ENCODE data around the gene AIP.

The AIP gene

GRCh38 chr11:67495234-67496005, 12.6 kb downstream of the AIP start:
- no peak overlapping the region for H3K27ac ChIP-seq (ENCODE audit: low read length)
- H3K27me3 ChIP-seq (ENCODE audit: insufficient read depth, low read length, poor library complexity) = no peaks in the 10 kb centered on the region
- H3K79me2 ChIP-seq (ENCODE audit: insufficient read depth, low read length) = no peaks in the 10 kb centered on the region
- DNase-seq (no peak), ATAC-seq (ENCODE audit: insufficient read depth, low read depth) (no peak)
- no peaks in the 10 kb centered on the region for H3K4me1 ChIP-seq (ENCODE audit: insufficient read depth, low read length)
- TF ChIP-seq EZH2 (IDR thresholded peaks at IDR 0.05; ENCODE audit: borderline replicate concordance, low read depth, low read length, severe bottlenecking) = no peak
- no peak for TF ChIP-seq CTCF (IDR thresholded peaks at IDR 0.05; ENCODE audit: borderline replicate concordance, extremely low read depth, low read length, poor library complexity, severe bottlenecking)
- no peak overlapping the region for H3K4me2 ChIP-seq (ENCODE audit: insufficient read depth, low read length)
- no peaks in the 10 kb centered on the region for H3K9me3 ChIP-seq (ENCODE audit: insufficient read depth, low read length, severe bottlenecking)
- peaks cover 95% of the 10 kb centered on the region for H3K36me3 ChIP-seq (ENCODE audit: insufficient read depth, low read length)
- H4K20me1 ChIP-seq (ENCODE audit: insufficient read depth, low read length) = peaks cover 15% of the 10 kb centered on the region
- no peak overlapping the region for H3K4me3 ChIP-seq (ENCODE audit: low read depth in 1 of 2, low read length in 2 of 2)
- H2AFZ ChIP-seq (ENCODE audit: low read depth, low read length) = no peak overlapping the region
- no peak overlapping the region for H3K9ac ChIP-seq (ENCODE audit: low read depth, low read length)

GRCh38 chr11:67496113-67496512, 13.3 kb downstream of the AIP start:
- no peak for ATAC-seq (ENCODE audit: insufficient read depth, low read depth)
- H3K4me3 ChIP-seq (ENCODE audit: low read depth in 1 of 2, low read length in 2 of 2) = no peak overlapping the region

GRCh38 chr11:67497656-67498291, 14.9 kb downstream of the AIP start:
- DNase-seq (no peak), ATAC-seq (ENCODE audit: insufficient read depth, low read depth) (no peak)
- Histone ChIP-seq H3K9ac (ENCODE audit: low read depth, low read length) (no peak overlapping the region), H3K36me3 (ENCODE audit: insufficient read depth, low read length) (peaks cover 92% of the 10 kb centered on the region), H4K20me1 (ENCODE audit: insufficient read depth, low read length) (peaks cover 7% of the 10 kb centered on the region; the same call in 1 of the 2 replicates), H3K9me3 (ENCODE audit: insufficient read depth, low read length, severe bottlenecking) (no peaks in the 10 kb centered on the region), H3K27me3 (ENCODE audit: insufficient read depth, low read length, poor library complexity) (no peaks in the 10 kb centered on the region), H3K79me2 (ENCODE audit: insufficient read depth, low read length) (peaks cover 7% of the 10 kb centered on the region), H3K4me1 (ENCODE audit: insufficient read depth, low read length) (no peaks in the 10 kb centered on the region), H2AFZ (ENCODE audit: low read depth, low read length) (no peak overlapping the region), H3K4me3 (ENCODE audit: low read depth in 1 of 2, low read length in 2 of 2) (no peak overlapping the region), H3K4me2 (ENCODE audit: insufficient read depth, low read length) (no peak overlapping the region), H3K27ac (ENCODE audit: low read length) (no peak overlapping the region)
- TF ChIP-seq CTCF (IDR thresholded peaks at IDR 0.05; ENCODE audit: borderline replicate concordance, extremely low read depth, low read length, poor library complexity, severe bottlenecking) (no peak), EZH2 (IDR thresholded peaks at IDR 0.05; ENCODE audit: borderline replicate concordance, low read depth, low read length, severe bottlenecking) (no peak)

More at GRCh38 chr11:67496113-67496512, 13.3 kb downstream of the AIP start:
- Histone ChIP-seq H3K36me3 (ENCODE audit: insufficient read depth, low read length) (peaks cover 92% of the 10 kb centered on the region), H2AFZ (ENCODE audit: low read depth, low read length) (no peak overlapping the region), H3K27ac (ENCODE audit: low read length) (no peak overlapping the region), H4K20me1 (ENCODE audit: insufficient read depth, low read length) (peaks cover 11% of the 10 kb centered on the region; the same call in 1 of the 2 replicates), H3K4me1 (ENCODE audit: insufficient read depth, low read length) (no peaks in the 10 kb centered on the region), H3K79me2 (ENCODE audit: insufficient read depth, low read length) (peaks cover under 1% of the 10 kb centered on the region), H3K4me2 (ENCODE audit: insufficient read depth, low read length) (no peak overlapping the region), H3K9ac (ENCODE audit: low read depth, low read length) (no peak overlapping the region), H3K9me3 (ENCODE audit: insufficient read depth, low read length, severe bottlenecking) (no peaks in the 10 kb centered on the region), H3K27me3 (ENCODE audit: insufficient read depth, low read length, poor library complexity) (no peaks in the 10 kb centered on the region)
- TF ChIP-seq CTCF (IDR thresholded peaks at IDR 0.05; ENCODE audit: borderline replicate concordance, extremely low read depth, low read length, poor library complexity, severe bottlenecking) (no peak), EZH2 (IDR thresholded peaks at IDR 0.05; ENCODE audit: borderline replicate concordance, low read depth, low read length, severe bottlenecking) (no peak)
- DNase-seq = no peak

Data from DND-41 (cell line).